Measurements from ENCODE around the gene AKT1. TPM values are rescaled to one million over a fixed set of nuclear protein-coding genes. Genes with fewer than 3 reads are reported as not detected.

Gene AKT1
- total and polyA plus RNA-seq, 2 of the 13 experiments (the other 11 are each of a cell fraction or from before 2014, with no cell fraction given), result 96.2 to 116 TPM

DNA sequence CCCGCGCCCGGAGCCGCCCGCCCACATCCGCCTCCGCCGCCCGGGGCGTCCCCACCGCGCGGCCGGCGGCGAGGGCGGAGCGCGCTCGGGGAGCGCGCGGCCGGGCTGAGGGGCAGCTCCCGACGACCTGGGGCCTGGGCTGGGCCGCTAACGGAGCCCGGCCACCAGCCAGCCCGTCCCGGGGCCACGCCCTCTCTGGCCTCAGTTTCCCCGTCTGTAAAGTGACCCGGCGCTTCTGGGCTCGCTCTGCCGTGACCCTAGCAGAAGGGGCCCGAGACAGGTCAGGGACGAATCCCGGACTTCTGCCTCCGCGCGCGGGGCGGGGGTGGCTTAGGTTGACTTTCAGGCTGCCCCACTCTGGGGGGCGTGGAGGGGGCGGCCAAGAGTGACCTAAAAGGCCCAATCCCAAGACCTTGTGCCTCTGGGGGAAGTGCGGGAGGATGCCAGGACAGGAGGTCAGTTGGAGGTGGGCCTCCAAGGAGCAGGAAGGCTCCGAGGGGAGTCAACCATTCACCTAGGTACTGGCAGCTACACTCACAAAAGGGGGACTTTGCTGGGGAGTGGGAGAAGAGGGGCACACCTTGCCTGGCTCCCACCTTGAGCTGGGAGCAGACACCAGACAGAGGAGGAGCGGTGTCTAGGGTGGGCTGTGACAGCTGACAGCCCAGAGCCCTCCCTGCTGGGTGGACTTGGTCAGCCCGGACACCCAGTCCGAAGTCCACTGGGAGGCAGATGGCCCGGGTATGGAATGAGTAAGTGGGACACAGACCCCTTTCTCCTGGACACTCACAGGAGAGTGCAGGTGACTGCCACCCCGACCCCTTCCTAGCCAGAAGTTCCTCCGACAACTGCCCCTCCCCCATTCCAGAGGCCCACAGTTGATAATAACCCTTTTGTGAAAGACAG is 486 bp upstream of the AKT1 start (continued):
- TF ChIP-seq, protein P1, sequence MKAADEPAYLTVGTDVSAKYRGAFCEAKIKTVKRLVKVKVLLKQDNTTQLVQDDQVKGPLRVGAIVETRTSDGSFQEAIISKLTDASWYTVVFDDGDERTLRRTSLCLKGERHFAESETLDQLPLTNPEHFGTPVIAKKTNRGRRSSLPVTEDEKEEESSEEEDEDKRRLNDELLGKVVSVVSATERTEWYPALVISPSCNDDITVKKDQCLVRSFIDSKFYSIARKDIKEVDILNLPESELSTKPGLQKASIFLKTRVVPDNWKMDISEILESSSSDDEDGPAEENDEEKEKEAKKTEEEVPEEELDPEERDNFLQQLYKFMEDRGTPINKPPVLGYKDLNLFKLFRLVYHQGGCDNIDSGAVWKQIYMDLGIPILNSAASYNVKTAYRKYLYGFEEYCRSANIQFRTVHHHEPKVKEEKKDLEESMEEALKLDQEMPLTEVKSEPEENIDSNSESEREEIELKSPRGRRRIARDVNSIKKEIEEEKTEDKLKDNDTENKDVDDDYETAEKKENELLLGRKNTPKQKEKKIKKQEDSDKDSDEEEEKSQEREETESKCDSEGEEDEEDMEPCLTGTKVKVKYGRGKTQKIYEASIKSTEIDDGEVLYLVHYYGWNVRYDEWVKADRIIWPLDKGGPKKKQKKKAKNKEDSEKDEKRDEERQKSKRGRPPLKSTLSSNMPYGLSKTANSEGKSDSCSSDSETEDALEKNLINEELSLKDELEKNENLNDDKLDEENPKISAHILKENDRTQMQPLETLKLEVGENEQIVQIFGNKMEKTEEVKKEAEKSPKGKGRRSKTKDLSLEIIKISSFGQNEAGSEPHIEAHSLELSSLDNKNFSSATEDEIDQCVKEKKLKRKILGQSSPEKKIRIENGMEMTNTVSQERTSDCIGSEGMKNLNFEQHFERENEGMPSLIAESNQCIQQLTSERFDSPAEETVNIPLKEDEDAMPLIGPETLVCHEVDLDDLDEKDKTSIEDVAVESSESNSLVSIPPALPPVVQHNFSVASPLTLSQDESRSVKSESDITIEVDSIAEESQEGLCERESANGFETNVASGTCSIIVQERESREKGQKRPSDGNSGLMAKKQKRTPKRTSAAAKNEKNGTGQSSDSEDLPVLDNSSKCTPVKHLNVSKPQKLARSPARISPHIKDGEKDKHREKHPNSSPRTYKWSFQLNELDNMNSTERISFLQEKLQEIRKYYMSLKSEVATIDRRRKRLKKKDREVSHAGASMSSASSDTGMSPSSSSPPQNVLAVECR (CRISPR knock-in tag; IDR thresholded peaks at IDR 0.05; ENCODE audit: borderline replicate concordance), result peak; percentile 69
- TF ChIP-seq ZBTB25 (CRISPR knock-in tag; IDR thresholded peaks at IDR 0.05) (0 out of 2 replicates have a peak, but pooled peaks have one; percentile 63), ZNF772 (CRISPR knock-in tag; IDR thresholded peaks at IDR 0.05) (0 out of 2 replicates have a peak, but pooled peaks have one; percentile 31), SALL1 (CRISPR knock-in tag; IDR thresholded peaks at IDR 0.05) (peak; percentile 3; the same call in 1 of the 2 replicates), SP1 (IDR thresholded peaks at IDR 0.05) (no peak), SP1 (CRISPR knock-in tag; IDR thresholded peaks at IDR 0.05) (no peak), ZFP37 (CRISPR knock-in tag; IDR thresholded peaks at IDR 0.05; ENCODE audit: borderline replicate concordance) (no peak), HCFC1 (IDR thresholded peaks at IDR 0.05; ENCODE audit: low read depth, low read length) (no peak), EED (CRISPR knock-in tag; IDR thresholded peaks at IDR 0.05) (no peak; the same call in 1 of the 2 replicates), HIC2 (CRISPR knock-in tag; IDR thresholded peaks at IDR 0.05; ENCODE audit: low read depth) (no peak), ZNF331 (CRISPR knock-in tag; IDR thresholded peaks at IDR 0.05) (no peak), SRSF1 (optimal IDR thresholded peaks at IDR 0.05; ENCODE audit: low read depth, low read length) (no peak), HOXD1 (CRISPR knock-in tag; IDR thresholded peaks at IDR 0.05) (no peak), DNMT3B (CRISPR knock-in tag; conservative IDR thresholded peaks at IDR 0.05) (no peak), ARNT2 (CRISPR knock-in tag; IDR thresholded peaks at IDR 0.05; ENCODE audit: low read depth) (no peak), ARNT (IDR thresholded peaks at IDR 0.05) (no peak), HES4 (CRISPR knock-in tag; IDR thresholded peaks at IDR 0.05; ENCODE audit: borderline replicate concordance) (peak; percentile 15; the same call in 1 of the 2 replicates)
- TF ChIP-seq, protein P2, sequence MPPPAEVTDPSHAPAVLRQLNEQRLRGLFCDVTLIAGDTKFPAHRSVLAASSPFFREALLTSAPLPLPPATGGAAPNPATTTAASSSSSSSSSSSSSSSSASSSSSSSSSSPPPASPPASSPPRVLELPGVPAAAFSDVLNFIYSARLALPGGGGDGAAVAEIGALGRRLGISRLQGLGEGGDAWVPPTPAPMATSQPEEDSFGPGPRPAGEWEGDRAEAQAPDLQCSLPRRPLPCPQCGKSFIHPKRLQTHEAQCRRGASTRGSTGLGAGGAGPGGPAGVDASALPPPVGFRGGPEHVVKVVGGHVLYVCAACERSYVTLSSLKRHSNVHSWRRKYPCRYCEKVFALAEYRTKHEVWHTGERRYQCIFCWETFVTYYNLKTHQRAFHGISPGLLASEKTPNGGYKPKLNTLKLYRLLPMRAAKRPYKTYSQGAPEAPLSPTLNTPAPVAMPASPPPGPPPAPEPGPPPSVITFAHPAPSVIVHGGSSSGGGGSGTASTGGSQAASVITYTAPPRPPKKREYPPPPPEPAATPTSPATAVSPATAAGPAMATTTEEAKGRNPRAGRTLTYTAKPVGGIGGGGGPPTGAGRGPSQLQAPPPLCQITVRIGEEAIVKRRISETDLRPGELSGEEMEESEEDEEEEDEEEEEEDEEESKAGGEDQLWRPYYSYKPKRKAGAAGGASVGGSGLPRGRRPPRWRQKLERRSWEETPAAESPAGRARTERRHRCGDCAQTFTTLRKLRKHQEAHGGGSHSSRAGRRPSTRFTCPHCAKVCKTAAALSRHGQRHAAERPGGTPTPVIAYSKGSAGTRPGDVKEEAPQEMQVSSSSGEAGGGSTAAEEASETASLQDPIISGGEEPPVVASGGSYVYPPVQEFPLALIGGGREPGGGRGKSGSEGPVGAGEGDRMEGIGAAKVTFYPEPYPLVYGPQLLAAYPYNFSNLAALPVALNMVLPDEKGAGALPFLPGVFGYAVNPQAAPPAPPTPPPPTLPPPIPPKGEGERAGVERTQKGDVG (CRISPR knock-in tag; IDR thresholded peaks at IDR 0.05; ENCODE audit: borderline replicate concordance), result no peak
